Tongue (tissue), 2 donors: Measurements from ENCODE around the gene PRKCG. TPM values are rescaled to one million over a fixed set of nuclear protein-coding genes. Genes with fewer than 3 reads are reported as not detected.
"Not testable (repeated sequence)": the region's sequence is repeated elsewhere in the genome, so short reads cannot be mapped to it uniquely, and the experiment has no call there.

Experiments
- DNase-seq: peaks from one replicate; pipeline ENCODE4 v3.0.0-alpha.2; 2015
- total RNA-seq: library from RNA; depleted of rRNA; stranded (reverse); fragments of >200 nt; gene quantifications from one replicate; pipeline ENCODE4 v1.2.3, GENCODE V29; 2014

PRKCG gene
- total RNA-seq, 1 donor from 2014 or later, result not detected

GRCh38 chr19:53944933-53945332 lies 62.9 kb downstream of the PRKCG start:
- DNase-seq, result no peak

- DNase-seq, result no peak
These were observed 63.4 kb downstream of the PRKCG start for GRCh38 chr19:53945441-53945840.

- DNase-seq, result no peak
These were observed 64.0 kb downstream of the PRKCG start for GRCh38 chr19:53945998-53946397.

- no peak for DNase-seq
These were observed 65.6 kb downstream of the PRKCG start for GRCh38 chr19:53947624-53948023.

- DNase-seq, result not testable (repeated sequence)
These were observed 66.6 kb downstream of the PRKCG start for GRCh38 chr19:53948611-53949010.

- no peak for DNase-seq
These were observed 69.4 kb downstream of the PRKCG start for GRCh38 chr19:53951436-53951835.

GRCh38 chr19:53951947-53952346 lies 70.0 kb downstream of the PRKCG start:
- no peak for DNase-seq

- no peak for DNase-seq
These were observed 71.4 kb downstream of the PRKCG start for GRCh38 chr19:53953383-53953782.

Other genes with a start within 250 kb of the PRKCG start
- 0.41 TPM for gene NLRP12, start 57.9 kb upstream of the PRKCG start, total RNA-seq
- 38.7 TPM for gene MYADM, start 14.3 kb upstream of the PRKCG start, total RNA-seq
- not detected for gene CACNG7, start 27.1 kb downstream of the PRKCG start, total RNA-seq
- gene CACNG8, start 80.7 kb downstream of the PRKCG start, total RNA-seq, result 0.10 TPM
- gene CACNG6, start 109.4 kb downstream of the PRKCG start, total RNA-seq, result 22.2 TPM
- not detected for gene VSTM1, start 181.7 kb downstream of the PRKCG start, total RNA-seq
- gene TARM1, start 199.2 kb downstream of the PRKCG start, total RNA-seq, result not detected
- 1.5 TPM for gene OSCAR, start 218.6 kb downstream of the PRKCG start, total RNA-seq
- 2.2 TPM for gene NDUFA3, start 220.7 kb downstream of the PRKCG start, total RNA-seq
- gene TFPT, start 233.5 kb downstream of the PRKCG start, total RNA-seq, result 8.7 TPM
- gene PRPF31, start 233.6 kb downstream of the PRKCG start, total RNA-seq, result 44.9 TPM